Fibroblast of lung (primary cell): ENCODE data around the gene MBNL2. TPM values are rescaled to one million over a fixed set of nuclear protein-coding genes. Genes with fewer than 3 reads are reported as not detected.

Experiments
- DNase-seq, 2 donors: peaks; one replicate each; pipeline versions ENCODE4 v3.0.0 to v3.0.0-alpha.2; 2010; ENCODE audit warnings: low read depth in 2 of 2
- H2AFZ ChIP-seq: 2 replicates; pipeline ENCODE4 v1.5.1; 2012; ENCODE audit warnings: low read length, control low read depth, inconsistent platforms
- H3K27ac ChIP-seq: 2 replicates; pipeline ENCODE4 v1.5.1; 2011; ENCODE audit warnings: low read length, control low read depth; ENCODE audit not compliant: insufficient read depth
- H3K27me3 ChIP-seq: 2 replicates; pipeline ENCODE4 v1.5.1; 2011; ENCODE audit warnings: mild to moderate bottlenecking, low read length; ENCODE audit not compliant: control insufficient read depth, insufficient read depth
- H3K36me3 ChIP-seq: 2 replicates; pipeline ENCODE4 v1.5.1; 2011; ENCODE audit warnings: low read length; ENCODE audit not compliant: control insufficient read depth, insufficient read depth
- H3K4me1 ChIP-seq: 2 replicates; pipeline ENCODE4 v1.5.1; 2011; ENCODE audit warnings: low read length; ENCODE audit not compliant: control insufficient read depth, insufficient read depth; ENCODE audit errors: extremely low read depth
- H3K4me2 ChIP-seq: 2 replicates; pipeline ENCODE4 v1.5.1; 2011; ENCODE audit warnings: low read length, control low read depth; ENCODE audit not compliant: insufficient read depth; ENCODE audit errors: extremely low read depth
- H3K4me3 ChIP-seq, 4 experiments: fragments of 200-600 bp in 1 of 4; sonication (generic) in 1 of 4; replicated peaks in 1 of 4; 2 replicates each; pipeline ENCODE4 v1.5.1; 2011 to 2016; ENCODE audit warnings: low read length in 4 of 4, low read depth in 3 of 4, mild to moderate bottlenecking in 3 of 4, control low read depth in 2 of 4, inconsistent platforms in 1 of 4, mixed read lengths in 1 of 4; ENCODE audit not compliant: insufficient read depth in 1 of 4; ENCODE audit errors: control extremely low read depth in 1 of 4
- H3K79me2 ChIP-seq: 2 replicates; pipeline ENCODE4 v1.5.1; 2012; ENCODE audit warnings: mild to moderate bottlenecking, low read length, inconsistent platforms; ENCODE audit not compliant: control insufficient read depth, insufficient read depth
- H3K9ac ChIP-seq: 2 replicates; pipeline ENCODE4 v1.5.1; 2011; ENCODE audit warnings: mild to moderate bottlenecking, low read length, control low read depth; ENCODE audit not compliant: insufficient read depth
- H3K9me3 ChIP-seq: 2 replicates; pipeline ENCODE4 v1.5.1; 2012; ENCODE audit warnings: low read depth, low read length; ENCODE audit not compliant: control insufficient read depth, insufficient read depth
- H4K20me1 ChIP-seq: 2 replicates; pipeline ENCODE4 v1.5.1; 2011; ENCODE audit warnings: low read length; ENCODE audit not compliant: control insufficient read depth, insufficient read depth; ENCODE audit errors: extremely low read depth
- EZH2 ChIP-seq: IDR thresholded peaks from 2 replicates; pipeline ENCODE4 v1.5.1; 2012; ENCODE audit warnings: low read length, control low read depth, mild to moderate bottlenecking; ENCODE audit errors: missing control alignments
- polyA plus RNA-seq, 2 donors: library from polyadenylated mRNA; depleted of rRNA in 1 of 2; stranded (reverse) in 1 of 2; unstranded in 1 of 2; fragments of >200 nt; gene quantifications; 2 replicates each; pipeline ENCODE4 v1.2.1, GENCODE V29; 2011 to 2012; ENCODE audit warnings: missing spikeins in 1 of 2
- total RNA-seq: library from RNA; depleted of rRNA; stranded (reverse); fragments of >200 nt; gene quantifications from 2 replicates; pipeline ENCODE4 v1.2.1, GENCODE V29; 2014
- TF ChIP-seq, protein P1 (sequence below), 2 donors: IDR thresholded peaks in 1 of 2; conservative IDR thresholded peaks in 1 of 2; 1 replicate in 1 of 2; 2 replicates in 1 of 2; pipeline ENCODE4 v1.5.1; 2011 to 2012; ENCODE audit warnings: low read length in 2 of 2, control low read depth in 1 of 2, inconsistent platforms in 1 of 2, low read depth in 1 of 2, mild to moderate bottlenecking in 1 of 2

MBNL2 gene
- total and polyA plus RNA-seq, 2 donors (not counting 1 experiment from before 2014, with no cell fraction given): 48.9 to 61.1 TPM

GRCh38 chr13:97220151-97220900 is 1.8 kb upstream of the MBNL2 start:
- H3K4me2 ChIP-seq: no peak overlapping the region
- no peaks in the 10 kb centered on the region for H3K36me3 ChIP-seq
- peaks cover 2% of the 10 kb centered on the region for H3K4me1 ChIP-seq
- no peak overlapping the region for H3K27ac ChIP-seq
- no peaks in the 10 kb centered on the region for H4K20me1 ChIP-seq
- no peak for TF ChIP-seq EZH2
- TF ChIP-seq, protein P1, sequence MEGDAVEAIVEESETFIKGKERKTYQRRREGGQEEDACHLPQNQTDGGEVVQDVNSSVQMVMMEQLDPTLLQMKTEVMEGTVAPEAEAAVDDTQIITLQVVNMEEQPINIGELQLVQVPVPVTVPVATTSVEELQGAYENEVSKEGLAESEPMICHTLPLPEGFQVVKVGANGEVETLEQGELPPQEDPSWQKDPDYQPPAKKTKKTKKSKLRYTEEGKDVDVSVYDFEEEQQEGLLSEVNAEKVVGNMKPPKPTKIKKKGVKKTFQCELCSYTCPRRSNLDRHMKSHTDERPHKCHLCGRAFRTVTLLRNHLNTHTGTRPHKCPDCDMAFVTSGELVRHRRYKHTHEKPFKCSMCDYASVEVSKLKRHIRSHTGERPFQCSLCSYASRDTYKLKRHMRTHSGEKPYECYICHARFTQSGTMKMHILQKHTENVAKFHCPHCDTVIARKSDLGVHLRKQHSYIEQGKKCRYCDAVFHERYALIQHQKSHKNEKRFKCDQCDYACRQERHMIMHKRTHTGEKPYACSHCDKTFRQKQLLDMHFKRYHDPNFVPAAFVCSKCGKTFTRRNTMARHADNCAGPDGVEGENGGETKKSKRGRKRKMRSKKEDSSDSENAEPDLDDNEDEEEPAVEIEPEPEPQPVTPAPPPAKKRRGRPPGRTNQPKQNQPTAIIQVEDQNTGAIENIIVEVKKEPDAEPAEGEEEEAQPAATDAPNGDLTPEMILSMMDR (conservative IDR thresholded peaks at IDR 0.05 in 1 of 2, IDR thresholded peaks at IDR 0.05 in 1 of 2; ENCODE audit: low read depth in 1 of 2, low read length in 2 of 2): no peak
- H3K27me3 ChIP-seq: no peaks in the 10 kb centered on the region
- H3K9me3 ChIP-seq: no peaks in the 10 kb centered on the region
- no peak for DNase-seq
- no peak overlapping the region for H3K4me3 ChIP-seq
- no peak overlapping the region for H3K9ac ChIP-seq
- no peak overlapping the region for H2AFZ ChIP-seq
- peaks cover 30% of the 10 kb centered on the region for H3K79me2 ChIP-seq

GRCh38 chr13:97221046-97221445 is 1.1 kb upstream of the MBNL2 start:
- no peaks in the 10 kb centered on the region for H3K27me3 ChIP-seq
- H2AFZ ChIP-seq: no peak overlapping the region
- TF ChIP-seq, protein P1 (conservative IDR thresholded peaks at IDR 0.05 in 1 of 2, IDR thresholded peaks at IDR 0.05 in 1 of 2; ENCODE audit: low read depth in 1 of 2, low read length in 2 of 2): no peak
- TF ChIP-seq EZH2: no peak
- H3K9me3 ChIP-seq: no peaks in the 10 kb centered on the region
- H3K36me3 ChIP-seq: no peaks in the 10 kb centered on the region
- no peak overlapping the region for H3K9ac ChIP-seq
- no peaks in the 10 kb centered on the region for H4K20me1 ChIP-seq
- H3K4me2 ChIP-seq: no peak overlapping the region
- DNase-seq: no peak
- H3K79me2 ChIP-seq: peaks cover 38% of the 10 kb centered on the region
- H3K4me1 ChIP-seq: peaks cover 5% of the 10 kb centered on the region
- no peak overlapping the region for H3K27ac ChIP-seq
- H3K4me3 ChIP-seq: no peak overlapping the region

GRCh38 chr13:97221466-97221865 is 667 bp upstream of the MBNL2 start:
- TF ChIP-seq, protein P1 (conservative IDR thresholded peaks at IDR 0.05 in 1 of 2, IDR thresholded peaks at IDR 0.05 in 1 of 2; ENCODE audit: low read depth in 1 of 2, low read length in 2 of 2): no peak
- TF ChIP-seq EZH2: no peak
- Histone ChIP-seq H3K4me1 (peaks cover 5% of the 10 kb centered on the region), H3K79me2 (peaks cover 42% of the 10 kb centered on the region), H3K27ac (no peak overlapping the region), H3K4me3 (peak overlapping the region in 2 of 4 experiments; percentile 74 to 98), H3K9me3 (no peaks in the 10 kb centered on the region), H3K9ac (no peak overlapping the region), H2AFZ (no peak overlapping the region), H3K27me3 (no peaks in the 10 kb centered on the region), H3K4me2 (peak overlapping the region; percentile 13), H4K20me1 (no peaks in the 10 kb centered on the region), H3K36me3 (no peaks in the 10 kb centered on the region)
- DNase-seq: no peak
